Measurements from ENCODE around the gene LRRC1. TPM values are rescaled to one million over a fixed set of nuclear protein-coding genes. Genes with fewer than 3 reads are reported as not detected.

LRRC1 gene
- total RNA-seq, 4 donors from 2014 or later, result 71.0 to 151 (median 91.6) TPM

GRCh38 chr6:53961679-53962370 lies 167.0 kb downstream of the LRRC1 start:
- peaks cover 3% of the 10 kb centered on the region for H3K27me3 ChIP-seq
- no peaks in the 10 kb centered on the region for H3K4me1 ChIP-seq
- H3K27ac ChIP-seq, result no peak overlapping the region
- no peaks in the 10 kb centered on the region for H3K9me3 ChIP-seq
- WGBS, 2 donors (ENCODE audit: low coverage in 1 of 2), result 66 to 69% methylated on average over 4 to 7 of the region's 7 CpGs
- no peak for TF ChIP-seq EP300 (IDR thresholded peaks at IDR 0.05; ENCODE audit: low read depth)
- TF ChIP-seq CTCF (IDR thresholded peaks at IDR 0.05), result no peak
- no peak for TF ChIP-seq POLR2AphosphoS5 (IDR thresholded peaks at IDR 0.05)
- no peak for TF ChIP-seq POLR2A (IDR thresholded peaks at IDR 0.05)
- no peaks in the 10 kb centered on the region for H3K36me3 ChIP-seq
- no peak overlapping the region for H3K4me3 ChIP-seq
- intact Hi-C loops (cut with DNase I; ENCODE audit: low total_unique reads), result no loop called here
- in situ Hi-C loops (cut with MboI; ENCODE audit: low pct_ligation_motif_present in 1 of 4, low pct_unique_long_range_greater_than_20kb in 1 of 4, low sequenced_read_pairs in 3 of 4), result loop anchor here in 2 of 4 donors (25.0 kb wide), 2 partner anchors 175 to 450 kb away; partner anchors contain the start of gene LRRC1 (in 1 of the 2)
- no peak for DNase-seq

GRCh38 chr6:53962646-53963045 lies 167.8 kb downstream of the LRRC1 start:
- TF ChIP-seq POLR2AphosphoS5 (IDR thresholded peaks at IDR 0.05), result no peak
- WGBS, 2 donors (ENCODE audit: low coverage in 1 of 2), result 63 to 64% methylated on average over 2 of the region's 2 CpGs
- DNase-seq, result no peak
- intact Hi-C loops (cut with DNase I; ENCODE audit: low total_unique reads) (no loop called here), in situ Hi-C loops (cut with MboI; ENCODE audit: low pct_ligation_motif_present in 1 of 4, low pct_unique_long_range_greater_than_20kb in 1 of 4, low sequenced_read_pairs in 3 of 4) (loop anchor here in 2 of 4 donors (25.0 kb wide), 2 partner anchors 175 to 450 kb away; partner anchors contain the start of gene LRRC1 (in 1 of the 2))
- H3K9me3 ChIP-seq, result no peaks in the 10 kb centered on the region
- H3K27ac ChIP-seq, result no peak overlapping the region
- H3K4me1 ChIP-seq, result no peaks in the 10 kb centered on the region
- H3K27me3 ChIP-seq, result no peaks in the 10 kb centered on the region
- no peaks in the 10 kb centered on the region for H3K36me3 ChIP-seq
- H3K4me3 ChIP-seq, result no peak overlapping the region

GRCh38 chr6:53967415-53967814 lies 172.6 kb downstream of the LRRC1 start:
- WGBS, 2 donors (ENCODE audit: low coverage in 1 of 2), result 72 to 77% methylated on average over 2 of the region's 2 CpGs
- H3K36me3 ChIP-seq, result no peaks in the 10 kb centered on the region
- intact Hi-C loops (cut with DNase I; ENCODE audit: low total_unique reads) (no loop called here), in situ Hi-C loops (cut with MboI; ENCODE audit: low pct_ligation_motif_present in 1 of 4, low pct_unique_long_range_greater_than_20kb in 1 of 4, low sequenced_read_pairs in 3 of 4) (loop anchor here in 2 of 4 donors (25.0 kb wide), 2 partner anchors 180 to 455 kb away; partner anchors contain the start of gene LRRC1 (in 1 of the 2))
- no peak overlapping the region for H3K4me3 ChIP-seq
- no peaks in the 10 kb centered on the region for H3K27me3 ChIP-seq
- no peak overlapping the region for H3K27ac ChIP-seq
- H3K4me1 ChIP-seq, result no peaks in the 10 kb centered on the region
- TF ChIP-seq EP300 (IDR thresholded peaks at IDR 0.05; ENCODE audit: low read depth), result no peak
- TF ChIP-seq POLR2AphosphoS5 (IDR thresholded peaks at IDR 0.05), result no peak
- no peak for TF ChIP-seq CTCF (IDR thresholded peaks at IDR 0.05)
- no peak for TF ChIP-seq POLR2A (IDR thresholded peaks at IDR 0.05)
- DNase-seq, result no peak
- no peaks in the 10 kb centered on the region for H3K9me3 ChIP-seq

Other genes starting within 250 kb of the LRRC1 start
- gene GCLC, start 249.9 kb upstream of the LRRC1 start, total RNA-seq, result 100 to 1,000 TPM in 1 of 4 donors, 10 to 100 TPM in 3; 35.2 to 146 (median 64.1) TPM
- 1 to 10 TPM in 1 of 4 donors, under 1 TPM in 1, not detected in 2; 0.41 to 1.3 TPM for gene KLHL31, start 129.2 kb upstream of the LRRC1 start, total RNA-seq